Thoracic aorta (tissue), 2 donors: ENCODE data around the gene PSTPIP1. TPM values are rescaled to one million over a fixed set of nuclear protein-coding genes. Genes with fewer than 3 reads are reported as not detected.

ENCODE experiments used
- ATAC-seq: fragments of 150-250 bp; one replicate; pipeline ENCODE4 v1.8.0; 2017; ENCODE audit warnings: low read depth; ENCODE audit not compliant: insufficient number of reproducible peaks, low FRiP score
- DNase-seq: peaks from one replicate; pipeline ENCODE4 v3.0.0-alpha.2; 2020; ENCODE audit warnings: low spot score
- H3K27ac ChIP-seq, 2 donors: fragments of 200-600 bp; sonication (generic); 1 replicate in 1 of 2; 2 replicates in 1 of 2; pipeline ENCODE4 v1.5.1; 2016; ENCODE audit warnings: mild to moderate bottlenecking in 2 of 2, moderate library complexity in 2 of 2
- H3K27me3 ChIP-seq: fragments of 200-600 bp; sonication (generic); replicated peaks from 2 replicates; pipeline ENCODE4 v1.6.0; 2016; ENCODE audit warnings: mild to moderate bottlenecking; ENCODE audit not compliant: insufficient read depth
- H3K36me3 ChIP-seq: fragments of 200-600 bp; sonication (generic); one replicate; pipeline ENCODE4 v1.5.1; 2016
- H3K4me1 ChIP-seq, 2 donors: fragments of 200-600 bp; sonication (generic); 1 replicate in 1 of 2; 2 replicates in 1 of 2; pipeline versions ENCODE4 v1.5.1 to v1.6.0; 2016; ENCODE audit warnings: low read depth in 2 of 2, mild to moderate bottlenecking in 1 of 2; ENCODE audit not compliant: control insufficient read depth in 1 of 2
- H3K4me3 ChIP-seq: fragments of 200-600 bp; sonication (generic); 2 replicates; pipeline ENCODE4 v1.5.1; 2016; ENCODE audit warnings: mild to moderate bottlenecking
- H3K9me3 ChIP-seq: fragments of 200-600 bp; sonication (generic); 2 replicates; pipeline ENCODE4 v1.5.1; 2016
- total RNA-seq, 2 donors: library from RNA; depleted of rRNA; stranded (reverse); fragments of >200 nt; gene quantifications; one replicate each; pipeline versions ENCODE4 v1.1.0 to v1.2.3, GENCODE V29; 2016
- TF ChIP-seq, protein P1 (sequence below): fragments of 200-600 bp; sonication (generic); IDR thresholded peaks from one replicate; pipeline ENCODE4 v1.5.1; 2019; ENCODE audit warnings: antibody characterized with exemption

PSTPIP1 gene
- total RNA-seq, 2 donors from 2014 or later: 24.5 to 24.8 TPM

DNA sequence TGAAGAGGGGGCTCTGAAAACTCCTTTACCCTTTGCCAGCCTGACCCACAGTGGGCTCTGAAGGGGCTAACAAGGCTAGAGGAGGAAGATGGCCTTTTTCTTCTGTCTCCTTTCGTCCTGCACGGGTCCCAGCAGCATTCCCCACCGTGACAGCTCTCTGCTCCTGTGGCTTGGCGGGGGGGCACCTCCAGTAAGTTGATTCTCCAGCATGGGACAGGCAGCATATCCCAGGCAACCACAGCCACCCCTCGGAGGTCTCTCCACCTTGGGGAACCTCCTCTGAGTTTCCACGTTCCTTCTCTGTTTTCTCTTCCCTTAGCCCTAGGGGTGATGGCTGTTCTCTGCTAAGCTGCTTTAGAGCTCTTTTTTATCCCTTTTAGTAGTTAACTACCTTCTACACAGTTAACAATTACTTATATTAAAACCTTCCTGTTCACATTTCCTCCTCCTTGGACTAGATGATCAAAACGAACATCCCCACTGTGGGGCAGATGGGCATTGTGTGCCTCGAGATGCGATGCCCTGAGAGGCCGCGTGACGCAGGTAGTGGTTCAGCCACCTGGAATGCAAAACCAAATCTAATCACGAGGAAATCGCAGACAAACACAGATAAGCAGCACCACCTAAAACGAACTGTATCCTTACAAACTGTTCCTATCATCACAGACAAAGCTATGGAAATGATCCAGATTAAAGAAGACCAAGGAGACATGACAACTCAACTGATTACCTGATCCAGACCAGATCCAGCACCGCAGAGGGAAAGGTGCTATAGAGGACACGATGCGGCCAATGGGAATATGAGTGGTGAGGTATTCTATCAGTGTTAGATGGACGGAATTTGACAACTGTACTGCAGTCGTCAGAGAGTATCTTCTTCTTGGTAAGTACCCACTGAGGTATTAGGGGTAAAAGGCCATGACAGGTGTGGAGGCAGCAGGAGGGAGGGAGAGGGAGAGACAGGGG lies 48.3 kb downstream of the PSTPIP1 start:
- Histone ChIP-seq H3K4me1 (peaks cover 6 to 16% of the 10 kb centered on the region in 2 donors), H3K9me3 (no peaks in the 10 kb centered on the region), H3K27ac (peak overlapping the region in 1 of 2 donors; percentile 70), H3K36me3 (peaks cover 6% of the 10 kb centered on the region), H3K27me3 (no peaks in the 10 kb centered on the region), H3K4me3 (no peak overlapping the region)
- TF ChIP-seq, protein P1, sequence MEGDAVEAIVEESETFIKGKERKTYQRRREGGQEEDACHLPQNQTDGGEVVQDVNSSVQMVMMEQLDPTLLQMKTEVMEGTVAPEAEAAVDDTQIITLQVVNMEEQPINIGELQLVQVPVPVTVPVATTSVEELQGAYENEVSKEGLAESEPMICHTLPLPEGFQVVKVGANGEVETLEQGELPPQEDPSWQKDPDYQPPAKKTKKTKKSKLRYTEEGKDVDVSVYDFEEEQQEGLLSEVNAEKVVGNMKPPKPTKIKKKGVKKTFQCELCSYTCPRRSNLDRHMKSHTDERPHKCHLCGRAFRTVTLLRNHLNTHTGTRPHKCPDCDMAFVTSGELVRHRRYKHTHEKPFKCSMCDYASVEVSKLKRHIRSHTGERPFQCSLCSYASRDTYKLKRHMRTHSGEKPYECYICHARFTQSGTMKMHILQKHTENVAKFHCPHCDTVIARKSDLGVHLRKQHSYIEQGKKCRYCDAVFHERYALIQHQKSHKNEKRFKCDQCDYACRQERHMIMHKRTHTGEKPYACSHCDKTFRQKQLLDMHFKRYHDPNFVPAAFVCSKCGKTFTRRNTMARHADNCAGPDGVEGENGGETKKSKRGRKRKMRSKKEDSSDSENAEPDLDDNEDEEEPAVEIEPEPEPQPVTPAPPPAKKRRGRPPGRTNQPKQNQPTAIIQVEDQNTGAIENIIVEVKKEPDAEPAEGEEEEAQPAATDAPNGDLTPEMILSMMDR: no peak
- no peak for DNase-seq
- no peak for ATAC-seq

DNA sequence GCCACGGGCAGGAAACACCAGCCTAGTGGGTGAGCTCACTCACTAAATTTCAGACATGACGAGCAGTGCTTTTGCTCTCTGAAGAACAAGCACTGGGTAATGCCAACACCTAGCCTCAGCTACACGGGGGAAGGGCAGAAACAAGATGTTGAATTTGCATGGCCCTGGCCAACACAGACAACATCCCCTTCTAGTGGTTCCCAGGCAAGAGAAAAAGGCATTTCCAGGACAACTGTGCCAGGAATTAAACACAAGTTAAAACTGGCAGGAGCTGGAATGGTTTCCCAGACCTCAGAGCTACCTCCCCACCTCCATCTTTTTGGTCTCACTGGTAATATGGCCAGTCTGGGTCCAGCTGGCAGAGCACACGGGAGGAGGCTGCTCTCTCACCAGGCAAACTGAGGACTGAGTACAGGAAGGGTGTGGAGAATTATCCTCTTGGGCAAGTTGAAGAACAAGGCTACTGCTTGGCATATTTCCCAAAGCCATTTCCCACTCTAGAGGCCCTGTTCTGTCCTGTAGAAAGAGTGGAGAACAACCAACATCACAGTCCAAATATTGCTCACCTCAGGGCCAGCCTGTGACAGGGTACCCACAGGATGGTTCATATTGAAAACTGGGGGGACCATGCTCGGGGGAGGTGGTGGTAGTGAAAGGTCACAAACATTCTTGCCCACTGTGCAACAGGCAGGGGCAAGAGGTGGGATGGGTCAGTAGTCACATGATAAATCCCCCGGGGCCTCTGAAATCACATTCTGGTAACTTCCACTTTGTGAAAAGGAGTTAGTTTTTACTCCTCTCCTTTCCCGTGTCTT lies 49.5 kb downstream of the PSTPIP1 start:
- Histone ChIP-seq H3K4me3 (no peak overlapping the region), H3K4me1 (peaks cover 6 to 16% of the 10 kb centered on the region in 2 donors), H3K36me3 (peaks cover 6% of the 10 kb centered on the region), H3K9me3 (no peaks in the 10 kb centered on the region), H3K27me3 (no peaks in the 10 kb centered on the region), H3K27ac (peak overlapping the region; percentile 8 to 70)
- ATAC-seq: peak; percentile 21
- no peak for DNase-seq
- TF ChIP-seq, protein P1: no peak

- H3K9me3 ChIP-seq: no peaks in the 10 kb centered on the region
- ATAC-seq (no peak), DNase-seq (no peak)
- H3K27ac ChIP-seq: no peak overlapping the region
- TF ChIP-seq, protein P1: no peak
- no peak overlapping the region for H3K4me3 ChIP-seq
- H3K27me3 ChIP-seq: no peaks in the 10 kb centered on the region
- peaks cover 6% of the 10 kb centered on the region for H3K36me3 ChIP-seq
- H3K4me1 ChIP-seq: peaks cover 6 to 16% of the 10 kb centered on the region in 2 donors
These were observed 51.1 kb downstream of the PSTPIP1 start for GRCh38 chr15:77045985-77046384.

DNA sequence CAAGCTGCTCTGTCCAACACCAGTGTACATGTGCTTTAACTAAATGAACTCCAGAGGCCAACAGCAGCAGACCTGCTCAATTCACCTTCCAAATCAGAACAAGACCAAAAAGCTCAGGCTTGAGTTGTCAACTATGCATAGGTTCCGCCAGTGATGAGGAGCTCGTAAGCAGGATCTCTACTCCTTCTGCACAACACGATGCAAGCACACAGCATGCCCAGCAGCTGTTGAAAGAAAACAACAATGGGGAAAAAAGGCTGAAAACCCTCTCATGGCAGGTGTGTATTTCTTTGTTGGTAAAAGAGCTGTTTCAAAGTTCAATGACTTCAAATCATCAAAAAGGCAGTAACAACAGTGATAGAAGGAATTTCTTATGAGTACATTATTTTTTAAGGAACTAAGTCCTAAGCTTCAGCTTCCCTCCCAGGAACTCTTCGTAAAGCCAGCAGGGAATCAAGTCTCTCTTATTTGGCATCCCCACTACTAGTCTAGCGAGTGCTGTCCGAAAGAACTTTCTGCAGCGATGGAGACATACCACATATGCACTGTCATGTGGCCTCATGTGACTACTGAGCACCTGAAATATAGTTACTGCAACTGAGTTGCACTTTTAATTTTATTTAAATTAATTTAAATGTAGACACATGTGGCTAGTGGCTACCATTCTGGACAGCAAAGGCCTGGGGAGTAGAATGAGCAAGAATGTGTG lies 51.9 kb downstream of the PSTPIP1 start:
- no peak overlapping the region for H3K4me3 ChIP-seq
- no peaks in the 10 kb centered on the region for H3K27me3 ChIP-seq
- peaks cover 6 to 16% of the 10 kb centered on the region in 2 donors for H3K4me1 ChIP-seq
- no peak for ATAC-seq
- H3K9me3 ChIP-seq: no peaks in the 10 kb centered on the region
- H3K36me3 ChIP-seq: peaks cover 6% of the 10 kb centered on the region
- TF ChIP-seq, protein P1: no peak
- no peak overlapping the region for H3K27ac ChIP-seq
- no peak for DNase-seq
